C4-2B (cell line): ENCODE results near the gene DSG2.
A peak's percentile ranks its signal among the peaks of the same experiment; 100 is the strongest.
"Not testable (repeated sequence)": the region's sequence is repeated elsewhere in the genome, so short reads cannot be mapped to it uniquely, and the experiment has no call there.

Experiments
- H3K27ac ChIP-seq: fragments of 450-650 bp; 2 replicates; pipeline ENCODE4 v1.5.1; 2017
- ZFX ChIP-seq: fragments of 450-650 bp; IDR thresholded peaks from 2 replicates; pipeline ENCODE4 v1.6.1; 2017
- TF ChIP-seq, protein P1 (sequence below): fragments of 450-650 bp; conservative IDR thresholded peaks from 2 replicates; pipeline ENCODE4 v1.5.1; 2017; ENCODE audit warnings: mild to moderate bottlenecking

Gene DSG2

DNA sequence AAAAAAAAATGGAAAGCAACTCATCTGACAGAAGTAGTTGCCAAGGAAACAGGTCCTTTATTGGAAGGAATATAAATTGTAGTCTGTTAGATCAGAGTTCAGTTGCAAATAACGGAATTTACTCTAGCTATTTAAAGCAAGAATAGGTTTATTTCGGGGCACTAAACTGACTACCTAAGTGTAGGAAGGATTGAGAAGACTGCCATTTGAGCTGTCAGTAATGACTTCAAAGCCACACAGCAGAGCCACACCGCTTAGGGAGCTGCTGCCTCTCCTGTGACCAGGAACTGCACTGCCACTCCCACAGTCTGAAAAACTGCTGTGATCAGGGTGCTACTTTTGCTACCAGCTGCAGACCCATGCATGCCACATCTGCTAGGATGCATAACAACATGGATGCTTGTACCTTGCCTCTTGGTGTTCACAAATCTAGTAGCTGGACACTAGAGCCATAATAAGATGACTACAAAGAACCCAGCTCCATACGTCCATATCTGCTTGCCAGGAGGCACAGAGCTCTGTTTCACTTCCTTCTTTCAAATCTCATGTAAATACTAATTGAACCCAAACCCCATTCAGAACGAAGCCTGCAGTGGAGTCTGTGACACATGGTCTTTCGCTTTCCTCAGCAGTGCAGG is 2.2 kb downstream of the DSG2 start:
- H3K27ac ChIP-seq: peak overlapping the region; percentile 41; the same call in 1 of the 2 replicates
- TF ChIP-seq, protein P1, sequence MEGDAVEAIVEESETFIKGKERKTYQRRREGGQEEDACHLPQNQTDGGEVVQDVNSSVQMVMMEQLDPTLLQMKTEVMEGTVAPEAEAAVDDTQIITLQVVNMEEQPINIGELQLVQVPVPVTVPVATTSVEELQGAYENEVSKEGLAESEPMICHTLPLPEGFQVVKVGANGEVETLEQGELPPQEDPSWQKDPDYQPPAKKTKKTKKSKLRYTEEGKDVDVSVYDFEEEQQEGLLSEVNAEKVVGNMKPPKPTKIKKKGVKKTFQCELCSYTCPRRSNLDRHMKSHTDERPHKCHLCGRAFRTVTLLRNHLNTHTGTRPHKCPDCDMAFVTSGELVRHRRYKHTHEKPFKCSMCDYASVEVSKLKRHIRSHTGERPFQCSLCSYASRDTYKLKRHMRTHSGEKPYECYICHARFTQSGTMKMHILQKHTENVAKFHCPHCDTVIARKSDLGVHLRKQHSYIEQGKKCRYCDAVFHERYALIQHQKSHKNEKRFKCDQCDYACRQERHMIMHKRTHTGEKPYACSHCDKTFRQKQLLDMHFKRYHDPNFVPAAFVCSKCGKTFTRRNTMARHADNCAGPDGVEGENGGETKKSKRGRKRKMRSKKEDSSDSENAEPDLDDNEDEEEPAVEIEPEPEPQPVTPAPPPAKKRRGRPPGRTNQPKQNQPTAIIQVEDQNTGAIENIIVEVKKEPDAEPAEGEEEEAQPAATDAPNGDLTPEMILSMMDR: no peak
- TF ChIP-seq ZFX: no peak

DNA sequence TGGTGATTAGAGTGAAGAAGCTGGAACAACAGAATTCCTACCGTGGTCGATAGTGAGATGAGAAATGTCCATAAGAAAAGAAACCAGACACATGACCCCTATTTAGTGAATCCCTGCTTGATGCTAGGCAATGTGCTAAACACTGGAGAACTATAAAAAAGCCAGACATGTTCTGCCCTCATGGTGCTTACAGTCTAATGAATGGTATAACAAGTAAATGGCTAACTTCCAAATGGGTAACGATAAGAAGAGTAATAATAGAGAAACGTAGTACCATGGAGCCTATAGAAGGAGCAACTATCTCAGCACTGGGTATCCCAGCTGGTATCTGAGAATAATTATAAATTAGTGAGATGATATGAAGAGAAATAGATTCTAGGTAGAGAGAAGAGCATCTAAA is 5.0 kb downstream of the DSG2 start:
- no peak overlapping the region for H3K27ac ChIP-seq
- no peak for TF ChIP-seq ZFX
- TF ChIP-seq, protein P1: no peak

DNA sequence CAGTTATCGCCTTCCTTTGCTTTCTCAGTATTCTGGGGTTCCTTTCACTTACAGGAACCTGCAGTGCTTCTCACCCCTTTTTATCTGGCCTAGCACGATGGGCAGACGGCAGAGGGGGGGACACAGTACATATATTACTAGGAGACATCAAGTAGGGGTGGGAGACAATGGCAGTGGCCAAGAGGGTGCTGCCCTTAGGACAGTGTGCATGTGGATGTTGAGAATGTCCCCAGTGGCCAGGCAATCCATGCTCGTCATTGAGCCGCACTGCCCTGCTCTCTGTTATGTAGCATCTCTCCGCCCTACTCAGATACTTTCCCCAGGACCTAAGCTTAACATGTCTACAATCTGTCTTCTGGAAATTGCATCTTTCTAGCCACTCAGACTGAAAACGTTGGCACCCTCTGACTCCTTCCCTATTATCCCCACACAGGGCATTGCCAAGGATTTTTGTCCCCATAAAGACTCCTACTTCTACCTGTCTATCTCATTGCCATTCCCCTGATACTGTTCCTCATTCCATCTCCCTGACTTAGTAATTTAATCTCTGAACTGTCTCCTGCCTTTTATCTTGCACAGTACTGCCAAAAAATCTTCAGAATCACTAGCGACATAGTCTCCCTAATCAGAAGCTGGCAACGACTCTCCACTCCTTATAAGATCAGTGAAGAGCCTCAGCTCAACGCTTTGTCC is 6.6 kb downstream of the DSG2 start:
- TF ChIP-seq, protein P1: no peak
- no peak for TF ChIP-seq ZFX
- H3K27ac ChIP-seq: no peak overlapping the region

DNA sequence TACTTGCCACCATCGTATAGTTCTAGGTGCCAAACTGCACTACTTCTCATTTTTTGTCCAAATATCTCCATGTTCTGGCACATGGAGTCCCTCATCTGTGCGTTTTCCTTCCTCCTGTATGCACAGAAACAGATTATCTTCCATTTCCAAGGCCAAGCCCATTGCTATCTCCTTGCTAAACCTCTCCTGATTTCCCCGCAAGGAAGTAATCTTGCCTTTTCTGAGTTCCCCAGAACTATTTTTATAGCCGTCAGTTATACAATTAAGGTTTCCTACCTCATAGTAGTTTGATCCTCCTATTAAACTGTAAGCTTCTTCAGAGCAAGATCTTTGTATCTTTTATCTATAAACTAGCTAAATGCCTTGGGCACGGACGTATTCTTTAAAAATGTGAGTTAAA is 7.2 kb downstream of the DSG2 start:
- TF ChIP-seq, protein P1: no peak
- TF ChIP-seq ZFX: no peak
- no peak overlapping the region for H3K27ac ChIP-seq

DNA sequence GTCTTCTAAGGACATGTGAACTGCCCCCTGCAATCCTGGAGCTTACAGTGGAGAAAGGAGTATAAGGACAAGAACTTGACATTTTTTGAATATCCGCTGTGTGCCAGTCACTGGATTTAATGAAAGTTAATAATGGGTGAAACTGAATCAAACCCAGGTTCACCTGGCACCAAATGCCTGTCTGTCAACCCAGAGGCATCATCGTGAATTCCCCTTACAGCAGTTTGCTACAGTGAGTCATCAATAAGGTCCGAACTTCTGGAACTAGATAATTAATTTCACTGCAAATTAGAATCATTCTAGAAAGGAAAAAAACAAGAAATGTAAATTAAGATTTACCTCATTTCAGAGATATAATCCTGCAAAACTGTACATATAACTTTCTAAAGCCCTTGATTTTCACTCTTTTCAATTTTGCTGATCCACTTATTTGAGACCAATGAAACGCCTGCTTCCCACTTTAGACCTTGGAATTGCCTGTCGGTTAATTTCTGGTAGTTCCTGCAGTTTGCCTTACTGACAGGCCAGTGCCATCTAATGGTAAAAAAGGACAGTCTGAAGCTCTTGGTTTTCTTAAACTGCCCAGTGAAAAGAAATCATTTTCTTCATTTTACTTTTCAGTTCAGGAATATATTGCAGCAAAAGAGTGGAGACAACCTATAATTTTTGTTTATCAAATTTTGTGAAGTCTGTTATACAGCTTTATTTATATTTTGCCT is 8.2 kb downstream of the DSG2 start:
- no peak overlapping the region for H3K27ac ChIP-seq
- TF ChIP-seq, protein P1: peak; percentile 26
- no peak for TF ChIP-seq ZFX

DNA sequence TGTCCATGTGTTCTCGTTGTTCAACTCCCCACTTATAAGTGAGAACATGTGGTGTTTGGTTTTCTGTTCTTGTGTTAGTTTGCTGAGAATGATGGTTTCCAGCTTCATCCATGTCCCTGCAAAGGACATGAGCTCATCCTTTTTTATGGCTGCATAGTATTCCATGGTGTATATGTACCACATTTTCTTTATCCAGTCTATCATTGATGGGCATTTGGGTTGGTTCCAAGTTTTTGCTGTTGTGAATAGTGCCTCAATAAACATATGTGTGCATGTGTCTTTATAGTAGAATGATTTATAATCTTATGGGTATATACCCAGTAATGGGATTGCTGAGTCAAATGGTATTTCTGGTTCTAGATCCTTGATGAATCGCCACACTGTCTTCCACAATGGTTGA is 9.1 kb downstream of the DSG2 start:
- H3K27ac ChIP-seq: not testable (repeated sequence)

DNA sequence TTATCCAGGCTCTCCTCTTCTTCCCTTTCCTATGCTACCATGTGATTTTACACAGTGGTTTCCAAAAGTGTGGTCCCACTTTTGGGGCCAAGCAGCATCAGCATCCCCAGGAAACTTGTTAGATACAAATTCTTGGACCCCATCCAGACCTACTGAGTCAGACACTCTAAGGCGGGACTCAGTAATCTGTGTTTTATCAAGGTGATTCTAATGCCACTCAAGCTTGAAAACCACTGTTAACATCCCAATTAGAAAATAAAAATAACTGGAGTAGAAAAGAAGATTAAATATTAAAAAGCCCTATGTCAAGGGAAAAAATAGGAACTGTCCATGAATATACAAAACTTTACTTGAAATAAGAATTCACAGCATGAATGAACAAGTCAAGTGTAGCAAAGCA is 10.8 kb downstream of the DSG2 start:
- TF ChIP-seq, protein P1: no peak
- no peak for TF ChIP-seq ZFX
- no peak overlapping the region for H3K27ac ChIP-seq
